ENCODE data around the gene EFHC1. TPM values are rescaled to one million over a fixed set of nuclear protein-coding genes. Genes with fewer than 3 reads are reported as not detected.
A peak's percentile ranks its signal among the peaks of the same experiment; 100 is the strongest.
"Not testable (repeated sequence)": the region's sequence is repeated elsewhere in the genome, so short reads cannot be mapped to it uniquely, and the experiment has no call there.

Gene EFHC1, protein sequence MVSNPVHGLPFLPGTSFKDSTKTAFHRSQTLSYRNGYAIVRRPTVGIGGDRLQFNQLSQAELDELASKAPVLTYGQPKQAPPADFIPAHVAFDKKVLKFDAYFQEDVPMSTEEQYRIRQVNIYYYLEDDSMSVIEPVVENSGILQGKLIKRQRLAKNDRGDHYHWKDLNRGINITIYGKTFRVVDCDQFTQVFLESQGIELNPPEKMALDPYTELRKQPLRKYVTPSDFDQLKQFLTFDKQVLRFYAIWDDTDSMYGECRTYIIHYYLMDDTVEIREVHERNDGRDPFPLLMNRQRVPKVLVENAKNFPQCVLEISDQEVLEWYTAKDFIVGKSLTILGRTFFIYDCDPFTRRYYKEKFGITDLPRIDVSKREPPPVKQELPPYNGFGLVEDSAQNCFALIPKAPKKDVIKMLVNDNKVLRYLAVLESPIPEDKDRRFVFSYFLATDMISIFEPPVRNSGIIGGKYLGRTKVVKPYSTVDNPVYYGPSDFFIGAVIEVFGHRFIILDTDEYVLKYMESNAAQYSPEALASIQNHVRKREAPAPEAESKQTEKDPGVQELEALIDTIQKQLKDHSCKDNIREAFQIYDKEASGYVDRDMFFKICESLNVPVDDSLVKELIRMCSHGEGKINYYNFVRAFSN
- 18.0 and 22.3 TPM in 2 replicates for polyA plus RNA-seq (2014; cell fraction: cytosol; rRNA removed)
- polyA plus RNA-seq (2014; cell fraction: nucleus; rRNA removed): 185 and 253 TPM in 2 replicates

GRCh38 chr6:52419809-52420667 is at the start of gene EFHC1:
Gene EFHC1, plus strand, starts transcription at chr6:52420342. Its CDS starts 69 bp downstream, at chr6:52420411.
- peak; percentile 97 for DNase-seq (ENCODE audit: low spot score)

DNA sequence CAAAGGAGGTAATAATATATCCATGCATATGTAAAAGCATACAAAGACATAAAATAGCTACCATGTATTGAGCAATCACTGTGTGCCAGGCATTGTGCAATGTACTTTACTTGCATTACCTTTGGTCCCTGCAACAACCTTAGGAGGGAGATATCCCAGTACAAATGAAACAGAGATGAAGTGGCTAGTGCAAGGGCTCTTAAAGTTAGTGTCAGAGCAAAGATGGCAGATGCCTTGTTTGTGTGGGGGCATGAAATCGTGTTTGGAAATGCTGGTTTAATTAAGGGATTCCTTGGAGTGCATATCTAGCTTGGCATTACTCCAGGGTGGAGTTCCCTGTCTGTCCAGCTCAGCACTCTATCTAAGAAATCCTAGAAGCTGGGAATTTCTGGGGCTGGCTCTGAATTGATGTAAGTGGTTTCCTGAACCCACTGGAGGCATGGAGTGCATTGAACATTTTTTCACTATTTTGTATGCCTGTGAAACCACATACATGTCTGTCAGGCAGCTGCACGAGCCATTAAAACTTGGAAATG is 48.4 kb upstream of the EFHC1 start:
- no peak for DNase-seq (ENCODE audit: low spot score)

DNA sequence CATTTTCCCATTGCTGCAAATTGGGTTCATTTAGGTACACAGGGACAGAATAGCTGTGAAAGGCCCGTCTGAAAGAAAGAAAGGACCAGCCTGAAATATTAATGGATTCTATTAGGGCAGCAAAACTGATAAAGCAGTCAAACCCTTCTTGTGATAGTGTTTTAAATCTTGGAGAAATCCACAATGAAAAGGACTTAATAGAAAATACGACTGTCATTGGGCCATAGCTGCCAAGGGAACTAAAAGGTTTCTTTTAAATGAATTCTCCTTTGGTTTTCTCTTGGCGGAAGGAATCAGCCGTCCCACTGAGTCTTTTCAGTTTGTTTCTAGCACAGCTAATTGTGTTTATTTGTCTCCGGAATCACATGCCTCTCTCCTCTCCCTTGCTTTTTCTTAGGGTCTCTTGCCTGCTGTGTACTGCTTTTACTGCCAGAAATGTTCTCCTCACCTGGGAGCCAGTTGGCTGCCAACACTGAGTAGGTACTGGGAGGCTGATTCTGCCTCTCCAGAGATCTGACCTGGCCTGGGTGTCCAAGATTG is 46.9 kb upstream of the EFHC1 start:
- DNase-seq (ENCODE audit: low spot score): no peak

- no peak for DNase-seq (ENCODE audit: low spot score)
Observed at GRCh38 chr6:52374247-52374646, 45.9 kb upstream of the EFHC1 start.

DNA sequence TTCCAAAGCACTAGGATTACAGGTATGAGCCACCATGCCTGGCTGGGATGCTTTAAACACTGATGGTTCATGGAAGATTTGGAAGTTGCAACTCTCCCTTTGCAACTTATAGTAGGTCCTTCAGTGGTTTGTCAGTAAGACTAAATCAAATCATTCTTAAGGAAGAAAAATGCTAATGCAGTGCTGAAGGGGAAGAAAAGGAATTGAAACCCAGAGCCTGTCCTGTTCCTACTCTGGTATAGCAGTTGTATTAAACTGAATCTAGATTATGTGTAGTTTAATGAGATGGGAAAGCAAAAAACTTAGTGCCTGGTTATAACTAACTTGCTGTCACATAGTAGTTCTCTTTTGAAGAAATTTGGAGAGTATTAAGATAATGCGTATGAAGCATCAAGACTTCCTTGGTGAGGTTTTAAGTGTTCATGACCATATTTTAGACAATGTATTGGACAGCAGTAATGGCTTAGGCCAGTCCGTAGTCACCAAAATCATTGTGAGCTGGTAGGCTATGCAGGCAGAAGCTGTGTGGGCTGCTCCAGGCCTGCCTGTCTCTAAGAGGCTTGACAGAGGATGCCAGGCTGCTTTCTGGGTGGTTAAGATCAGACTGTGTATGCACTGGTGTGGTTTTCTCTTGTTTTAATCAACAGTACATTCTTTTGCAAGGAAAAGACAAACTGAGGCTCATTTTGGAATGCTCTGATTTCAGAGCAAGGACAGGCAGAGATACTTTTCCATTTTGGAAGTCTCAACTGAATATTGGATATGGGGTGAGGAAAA is 44.2 kb upstream of the EFHC1 start:
- DNase-seq (ENCODE audit: low spot score): no peak

GRCh38 chr6:52376763-52377162 is 43.4 kb upstream of the EFHC1 start:
- DNase-seq (ENCODE audit: low spot score): no peak

DNA sequence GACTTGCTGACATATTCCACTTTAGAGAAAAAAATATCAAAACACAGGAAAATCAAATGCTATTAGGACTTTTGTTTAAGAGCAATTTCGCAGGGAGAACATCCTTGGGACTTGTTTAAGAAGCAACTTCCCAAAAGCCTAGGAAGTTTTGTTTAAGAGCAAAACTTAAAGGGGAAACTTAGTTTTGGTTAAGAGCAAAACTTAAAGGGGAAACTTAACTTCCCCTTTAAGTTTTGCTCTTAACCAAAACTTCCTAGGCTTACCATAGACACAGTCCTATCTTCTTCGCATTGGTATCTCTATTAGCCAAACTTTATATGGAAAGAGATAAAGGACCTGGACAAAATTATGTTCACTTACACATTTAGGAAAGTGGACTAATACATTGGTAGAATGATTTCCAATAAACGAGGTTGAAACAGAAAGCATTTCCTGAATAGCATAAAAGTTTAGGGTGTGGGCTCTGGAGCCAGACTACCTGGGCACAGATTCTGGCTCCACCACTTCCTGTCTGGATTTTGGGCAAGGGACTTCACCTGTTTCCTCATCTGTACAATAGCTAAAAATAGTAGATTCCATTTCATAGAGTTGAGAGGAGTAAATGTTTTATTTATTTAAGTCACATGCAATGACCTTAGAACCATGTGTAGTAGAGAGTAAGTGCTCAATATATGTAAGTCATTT is 42.5 kb upstream of the EFHC1 start:
- no peak for DNase-seq (ENCODE audit: low spot score)

- no peak for DNase-seq (ENCODE audit: low spot score)
Observed at GRCh38 chr6:52381249-52381648, 38.9 kb upstream of the EFHC1 start.

- no peak for DNase-seq (ENCODE audit: low spot score)
Observed at GRCh38 chr6:52384145-52384766, 35.9 kb upstream of the EFHC1 start.

GRCh38 chr6:52385074-52385473 is 35.1 kb upstream of the EFHC1 start:
- no peak for DNase-seq (ENCODE audit: low spot score)

GRCh38 chr6:52388119-52388518 is 32.0 kb upstream of the EFHC1 start:
- DNase-seq (ENCODE audit: low spot score): not testable (repeated sequence)

- no peak for DNase-seq (ENCODE audit: low spot score)
Observed at GRCh38 chr6:52388790-52389189, 31.4 kb upstream of the EFHC1 start.

GRCh38 chr6:52389264-52389625 is 30.9 kb upstream of the EFHC1 start:
- no peak for DNase-seq (ENCODE audit: low spot score)

DNA sequence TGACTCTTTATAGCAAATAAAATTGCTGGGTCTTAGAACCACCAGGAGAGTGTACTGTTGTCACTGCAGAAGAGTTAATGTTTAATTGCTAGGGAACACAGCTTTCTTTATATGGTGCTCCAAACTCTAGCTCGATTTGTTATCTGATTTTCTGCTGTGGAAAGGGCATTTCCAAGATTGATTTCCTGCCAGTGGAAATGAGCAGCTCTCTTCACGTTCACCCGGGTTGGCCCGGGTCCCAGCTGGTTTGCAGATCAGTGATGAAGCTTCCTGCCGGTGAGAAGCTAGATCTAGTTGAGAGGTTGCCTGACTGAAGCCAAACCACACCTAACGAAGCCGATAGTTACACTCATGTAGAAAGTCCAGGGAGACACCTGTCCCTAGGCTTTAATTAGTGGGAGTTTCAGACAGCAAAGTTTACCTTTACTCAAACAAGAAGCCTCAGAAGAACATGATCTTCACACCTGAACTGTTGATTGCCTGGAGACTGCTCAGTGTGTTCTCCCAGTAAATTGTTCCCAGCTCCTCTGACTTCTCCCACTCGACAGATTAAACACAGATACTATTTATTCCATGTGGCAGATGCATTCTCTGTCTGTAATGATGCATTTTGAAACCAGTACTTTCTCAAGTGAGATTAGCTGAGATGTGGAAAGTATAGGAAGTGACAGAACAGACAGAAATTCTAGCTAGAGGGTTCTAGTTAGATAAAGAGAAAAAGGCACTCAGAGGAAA is 30.3 kb upstream of the EFHC1 start:
- no peak for DNase-seq (ENCODE audit: low spot score)

DNA sequence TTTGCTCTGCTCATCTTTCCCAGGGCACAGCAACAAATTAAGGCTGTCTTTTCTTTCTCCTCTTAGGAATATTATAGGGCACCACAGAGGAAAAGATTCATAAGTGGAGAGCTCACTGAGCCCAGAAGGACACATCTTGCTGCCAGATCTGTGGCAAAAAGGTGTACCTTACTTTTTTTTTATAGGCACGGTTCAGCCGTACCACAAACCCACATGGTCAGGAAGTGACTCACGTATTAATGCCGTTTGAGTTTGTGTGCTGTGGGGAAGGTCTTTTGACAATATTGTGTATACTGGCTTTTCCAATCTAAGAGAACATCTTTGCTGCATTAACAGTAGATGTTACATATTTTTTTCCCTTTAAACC is 29.8 kb upstream of the EFHC1 start:
- no peak for DNase-seq (ENCODE audit: low spot score)

DNA sequence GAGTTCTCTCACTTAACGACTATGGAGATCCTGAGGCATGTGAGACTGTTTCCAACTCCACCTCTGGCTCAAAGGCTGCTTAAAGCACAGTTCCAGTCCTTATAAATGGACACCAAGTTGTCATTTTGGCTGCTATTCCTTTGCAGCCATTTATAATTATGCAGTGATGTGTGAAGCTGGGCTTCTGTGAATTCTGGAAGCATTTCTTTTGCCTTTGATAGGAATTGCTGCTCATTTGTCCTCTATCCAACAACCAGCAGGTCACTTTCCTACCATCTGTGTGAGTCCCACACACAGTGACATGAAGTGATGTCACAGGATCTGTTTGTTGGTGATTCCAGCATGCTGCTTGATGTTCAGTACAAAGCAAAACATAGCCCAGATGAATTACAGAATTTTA is 28.5 kb upstream of the EFHC1 start:
- no peak for DNase-seq (ENCODE audit: low spot score)

DNA sequence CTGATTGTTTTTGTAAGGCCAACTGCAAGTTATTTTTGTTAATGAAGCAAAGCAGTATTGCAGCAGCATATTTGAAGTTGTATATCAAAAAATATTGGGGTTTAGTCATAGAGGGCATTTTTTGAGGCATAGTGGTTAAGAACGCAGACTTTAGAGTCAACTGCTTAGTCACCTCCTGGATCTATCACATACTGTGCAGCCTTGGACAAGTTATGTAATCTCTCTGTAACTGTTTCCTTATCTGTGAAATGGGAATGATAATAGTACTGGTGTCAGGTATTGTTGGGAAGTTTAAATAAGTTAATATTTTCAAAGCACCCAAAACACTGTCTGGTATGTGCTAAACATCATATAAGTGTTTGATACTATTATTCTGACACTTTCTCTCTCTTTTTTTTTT is 27.2 kb upstream of the EFHC1 start:
- no peak for DNase-seq (ENCODE audit: low spot score)

GRCh38 chr6:52393780-52394179 is 26.4 kb upstream of the EFHC1 start:
- no peak for DNase-seq (ENCODE audit: low spot score)

DNA sequence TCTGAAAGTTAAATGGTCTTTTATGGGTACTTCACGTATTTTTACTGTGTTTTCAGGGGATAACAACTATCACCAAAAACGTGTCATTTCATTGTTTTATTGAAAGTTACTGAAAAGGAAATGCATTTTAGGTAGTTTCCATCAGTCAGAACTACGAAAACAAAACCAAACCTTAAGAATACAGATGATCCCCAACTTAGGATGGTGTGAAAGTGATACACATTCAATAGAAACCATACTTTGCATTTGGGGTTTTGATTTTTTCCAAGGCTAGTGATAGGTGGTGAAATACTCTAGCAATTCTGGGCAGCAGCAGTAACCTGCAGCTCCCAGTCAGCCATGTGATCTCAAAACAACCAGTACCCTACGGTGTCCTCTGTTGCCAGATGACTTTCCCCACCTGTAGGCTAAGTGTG is 25.9 kb upstream of the EFHC1 start:
- DNase-seq (ENCODE audit: low spot score): no peak

Measured in SK-N-DZ (cell line).